Endothelial cell of hepatic sinusoid (primary cell): Measurements from ENCODE around the gene METTL13.

ENCODE experiments used
- in situ Hi-C: cut with HindIII; loops from 2 replicates; pipeline ENCODE4 v1.10.0; 2017; ENCODE audit warnings: low sequenced_read_pairs

Gene METTL13, protein sequence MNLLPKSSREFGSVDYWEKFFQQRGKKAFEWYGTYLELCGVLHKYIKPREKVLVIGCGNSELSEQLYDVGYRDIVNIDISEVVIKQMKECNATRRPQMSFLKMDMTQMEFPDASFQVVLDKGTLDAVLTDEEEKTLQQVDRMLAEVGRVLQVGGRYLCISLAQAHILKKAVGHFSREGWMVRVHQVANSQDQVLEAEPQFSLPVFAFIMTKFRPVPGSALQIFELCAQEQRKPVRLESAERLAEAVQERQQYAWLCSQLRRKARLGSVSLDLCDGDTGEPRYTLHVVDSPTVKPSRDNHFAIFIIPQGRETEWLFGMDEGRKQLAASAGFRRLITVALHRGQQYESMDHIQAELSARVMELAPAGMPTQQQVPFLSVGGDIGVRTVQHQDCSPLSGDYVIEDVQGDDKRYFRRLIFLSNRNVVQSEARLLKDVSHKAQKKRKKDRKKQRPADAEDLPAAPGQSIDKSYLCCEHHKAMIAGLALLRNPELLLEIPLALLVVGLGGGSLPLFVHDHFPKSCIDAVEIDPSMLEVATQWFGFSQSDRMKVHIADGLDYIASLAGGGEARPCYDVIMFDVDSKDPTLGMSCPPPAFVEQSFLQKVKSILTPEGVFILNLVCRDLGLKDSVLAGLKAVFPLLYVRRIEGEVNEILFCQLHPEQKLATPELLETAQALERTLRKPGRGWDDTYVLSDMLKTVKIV

GRCh38 chr1:171781176-171781875 is at the start of gene METTL13:
Gene METTL13, plus strand, starts transcription at chr1:171781660. Its CDS starts 308 bp downstream, at chr1:171781968.
- in situ Hi-C loops: loop anchor here (10.0 kb wide), 1 partner anchor 63 kb away; the partner anchor contains the start of gene DNM3

GRCh38 chr1:171736196-171736595 is 45.3 kb upstream of the METTL13 start:
- in situ Hi-C loops: no loop called here

- in situ Hi-C loops: no loop called here
These were observed 42.5 kb upstream of the METTL13 start for GRCh38 chr1:171738911-171739310.

- in situ Hi-C loops: no loop called here
These were observed 41.8 kb upstream of the METTL13 start for GRCh38 chr1:171739656-171740055.

DNA sequence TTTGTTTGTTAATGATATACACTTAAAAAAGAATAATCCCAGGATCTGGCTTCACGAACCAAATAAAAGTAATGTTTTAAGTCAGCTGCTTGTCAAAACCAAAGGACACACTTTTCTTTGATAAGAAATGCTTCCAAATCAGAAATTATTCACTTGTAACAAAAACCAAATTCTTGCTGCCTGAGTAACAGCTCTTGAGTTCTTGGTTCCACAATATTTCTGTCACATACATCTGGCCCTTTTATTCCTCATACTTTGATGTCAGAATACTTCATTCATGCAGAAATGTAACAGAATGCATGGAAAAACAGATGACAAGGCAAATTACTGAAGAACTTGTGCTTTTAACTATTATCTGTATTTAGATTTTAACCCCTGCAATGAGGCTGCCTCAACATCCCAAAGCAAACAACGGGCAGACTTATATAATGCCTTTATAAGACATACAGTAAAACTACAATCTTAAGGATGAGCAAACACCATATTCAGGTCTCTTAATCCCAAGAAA is 41.0 kb upstream of the METTL13 start:
- in situ Hi-C loops: no loop called here

- in situ Hi-C loops: no loop called here
These were observed 40.2 kb upstream of the METTL13 start for GRCh38 chr1:171740987-171741871.

DNA sequence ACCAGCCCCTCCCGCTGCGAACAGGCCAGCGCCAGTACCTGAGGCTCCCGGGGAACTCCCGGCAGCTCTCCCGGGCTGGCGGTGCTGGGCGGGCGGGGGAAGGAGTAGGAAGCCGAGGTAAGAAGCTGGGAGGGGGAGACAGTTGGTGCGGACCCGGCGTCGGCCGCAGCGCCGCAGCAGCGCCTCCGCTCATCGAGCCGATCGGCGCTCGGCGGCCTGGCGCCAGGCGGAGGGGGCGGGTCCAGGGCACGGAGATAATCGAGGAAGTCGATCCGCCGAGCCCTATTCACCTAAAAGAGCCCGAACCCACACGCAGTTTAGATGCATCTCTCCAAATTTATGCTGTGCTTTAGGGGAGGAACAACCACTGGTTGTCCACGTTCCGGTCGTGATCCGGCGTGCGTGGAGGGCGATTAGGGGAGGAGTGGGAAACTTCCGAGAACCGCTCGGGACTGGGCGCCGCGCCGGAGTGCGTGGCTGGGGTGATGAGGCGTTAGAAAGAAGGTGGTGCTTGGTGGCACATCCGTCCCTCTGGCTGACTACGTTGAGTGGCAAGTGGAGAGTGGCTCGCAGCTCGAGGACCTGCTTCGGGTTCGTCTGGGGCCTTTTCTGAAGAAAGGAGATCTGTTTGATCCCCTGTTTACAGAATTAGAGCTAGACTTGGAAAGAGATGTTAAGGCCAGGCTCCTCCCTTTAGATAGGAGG is 39.4 kb upstream of the METTL13 start, which contains the start of gene VAMP4:
Gene VAMP4, minus strand, starts transcription at position 194 of the 705 bp plus-strand sequence. CDS start 3,651 bp downstream, outside the sequence.
- in situ Hi-C loops: no loop called here

DNA sequence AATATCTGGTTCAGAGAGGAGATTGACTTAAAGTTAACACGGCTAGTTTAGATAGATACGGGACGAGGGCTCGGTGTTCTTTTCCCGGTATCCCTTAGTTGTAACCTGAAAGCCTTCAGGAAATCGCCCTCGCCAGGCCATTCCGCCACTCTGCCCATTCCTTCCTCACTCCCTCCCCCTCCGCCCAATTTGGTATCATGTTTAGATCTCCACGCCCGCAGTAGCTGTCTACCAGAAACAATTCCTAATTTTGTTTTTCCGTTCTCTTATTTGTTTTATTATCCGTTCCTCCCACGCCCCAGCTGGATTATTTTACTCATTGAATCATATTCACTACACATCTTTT is 38.9 kb upstream of the METTL13 start:
- in situ Hi-C loops: no loop called here

GRCh38 chr1:171743081-171743870 is 38.2 kb upstream of the METTL13 start:
- in situ Hi-C loops: no loop called here

- in situ Hi-C loops: no loop called here
These were observed 36.5 kb upstream of the METTL13 start for GRCh38 chr1:171744986-171745385.

DNA sequence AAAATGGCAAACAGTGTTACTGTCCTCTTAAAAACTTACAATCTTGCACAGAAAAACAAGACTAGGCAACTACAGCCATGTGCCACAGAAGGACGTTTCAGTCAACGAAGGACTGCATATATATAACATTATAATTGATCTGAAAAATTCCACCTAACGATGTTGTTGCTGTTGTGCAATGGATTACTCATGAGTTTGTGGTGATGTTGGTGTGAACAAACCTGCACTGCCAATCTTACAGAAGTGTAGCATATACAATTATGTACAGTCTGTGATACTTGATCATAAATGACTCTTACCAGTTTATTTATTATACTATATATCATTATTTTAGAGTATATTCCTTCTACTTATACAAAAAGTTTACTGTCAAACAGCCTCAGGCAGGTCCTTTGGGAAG is 32.8 kb upstream of the METTL13 start:
- in situ Hi-C loops: no loop called here

DNA sequence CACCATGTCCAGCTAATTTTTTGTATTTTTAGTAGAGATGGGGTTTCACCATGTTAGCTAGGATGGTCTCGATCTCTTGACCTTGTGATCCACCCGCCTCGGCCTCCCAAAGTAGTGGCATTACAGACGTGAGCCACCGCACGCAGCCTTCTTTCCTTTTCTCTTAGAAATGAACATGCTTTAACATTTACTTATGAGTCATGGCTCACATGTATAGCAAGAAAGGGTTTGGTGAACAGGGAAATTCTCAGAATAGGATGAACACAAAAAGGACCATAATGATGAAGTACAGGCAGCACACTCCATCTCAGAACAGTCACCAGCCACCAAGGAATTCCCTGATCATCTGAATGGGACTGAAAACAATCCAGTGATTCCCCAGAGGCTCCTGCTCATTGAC is 30.2 kb upstream of the METTL13 start:
- in situ Hi-C loops: no loop called here

- in situ Hi-C loops: no loop called here
These were observed 28.3 kb upstream of the METTL13 start for GRCh38 chr1:171753182-171753581.

- in situ Hi-C loops: no loop called here
These were observed 27.6 kb upstream of the METTL13 start for GRCh38 chr1:171753685-171754352.

DNA sequence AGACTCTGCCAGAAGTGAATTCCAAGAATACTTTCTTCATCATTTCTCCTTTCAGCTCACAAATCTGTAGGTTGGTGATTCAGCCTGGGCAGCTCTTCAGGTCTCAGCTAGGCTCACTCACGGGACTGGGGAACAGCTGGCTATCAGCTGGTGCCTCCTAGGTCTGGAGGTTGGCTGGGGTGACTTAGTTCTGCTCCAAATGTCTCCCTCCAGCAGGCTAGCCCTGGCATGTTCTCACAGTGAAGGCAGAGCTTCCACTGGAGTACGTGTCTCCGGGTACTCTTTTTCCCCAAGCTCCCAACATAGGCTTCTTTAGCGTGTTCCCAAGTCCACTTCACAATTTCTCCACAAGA is 27.1 kb upstream of the METTL13 start:
- in situ Hi-C loops: no loop called here

GRCh38 chr1:171754971-171755370 is 26.5 kb upstream of the METTL13 start:
- in situ Hi-C loops: no loop called here

DNA sequence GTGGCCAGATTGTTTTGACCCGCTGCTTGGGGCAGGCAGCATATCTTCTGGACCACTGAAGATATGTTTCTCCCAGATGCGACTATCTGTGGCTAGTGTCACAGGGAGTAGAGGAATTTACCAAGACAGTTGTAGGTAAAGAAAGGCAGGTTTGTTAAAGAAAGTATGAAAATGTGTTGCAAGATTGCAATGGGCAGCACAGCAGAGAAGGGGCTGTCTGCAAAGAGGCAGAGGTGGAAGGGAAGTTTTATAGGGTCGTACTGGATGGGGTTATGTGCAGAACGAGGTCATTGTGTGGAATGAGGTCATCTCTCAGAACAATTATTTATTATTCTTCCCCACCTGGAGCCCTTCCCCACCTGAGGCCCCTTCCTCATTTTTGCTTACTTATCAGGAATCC is 24.6 kb upstream of the METTL13 start:
- in situ Hi-C loops: no loop called here

GRCh38 chr1:171758011-171758410 is 23.4 kb upstream of the METTL13 start:
- in situ Hi-C loops: no loop called here
